GM18519 (cell line): Measurements from ENCODE around the gene B3GAT2.

ENCODE experiments used
- ATAC-seq: cut with Tn5 transposase; IDR thresholded peaks from one replicate; pipeline ENCODE4 v1.9.1; 2021; ENCODE audit warnings: mild to moderate bottlenecking, moderate library complexity; ENCODE audit not compliant: unreplicated experiment, low FRiP score

The B3GAT2 gene

GRCh38 chr6:70846207-70846835, 110.5 kb downstream of the B3GAT2 start:
- no peak for ATAC-seq

DNA sequence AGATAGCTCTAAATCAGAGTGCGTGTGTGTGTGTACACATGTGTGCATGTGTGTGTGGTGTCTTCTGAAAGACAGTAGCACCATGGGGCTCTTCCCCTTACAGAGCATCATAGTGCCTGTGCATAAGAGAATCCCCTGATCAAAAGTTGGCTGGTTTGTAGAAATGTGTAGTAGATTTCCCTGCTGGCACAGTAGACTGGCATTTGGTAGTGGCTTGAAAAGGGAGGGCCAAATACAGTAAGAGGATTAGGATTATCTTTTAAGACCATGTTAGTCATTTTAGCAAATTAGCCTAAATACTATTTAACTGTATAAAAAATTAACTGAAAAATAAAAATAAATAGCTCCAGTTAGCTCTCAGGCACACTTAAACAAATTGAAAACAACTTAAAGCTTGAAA, 112.6 kb downstream of the B3GAT2 start:
- no peak for ATAC-seq

DNA sequence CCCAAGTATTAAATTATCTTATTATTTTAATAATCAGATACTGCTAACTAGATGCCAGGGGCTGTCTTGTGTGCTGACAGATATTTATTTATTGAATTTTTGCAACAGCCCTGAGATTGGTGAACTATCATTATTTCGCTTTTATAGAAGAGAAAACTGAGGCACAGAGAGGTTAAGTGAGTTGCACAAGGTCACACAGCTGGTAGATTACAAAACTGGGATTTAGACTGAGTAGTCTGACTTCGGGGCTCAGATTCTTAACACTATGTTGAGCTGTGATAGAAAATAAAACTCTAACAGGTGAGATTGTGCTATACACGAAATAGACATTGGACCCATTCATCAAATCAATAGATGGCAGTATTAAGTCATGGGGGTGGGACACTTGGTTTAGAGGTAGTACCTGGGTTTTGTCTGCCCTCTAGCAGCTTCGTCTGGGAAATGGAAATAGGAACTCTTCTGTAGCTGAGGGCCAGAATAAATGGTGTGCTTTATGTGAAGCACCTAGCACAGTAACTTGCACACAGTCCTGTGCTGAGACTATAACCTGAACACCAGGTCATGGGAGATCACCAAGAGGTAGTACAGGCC, 113.4 kb downstream of the B3GAT2 start:
- ATAC-seq: no peak

- ATAC-seq: no peak
Observed at GRCh38 chr6:70842541-70842940, 114.3 kb downstream of the B3GAT2 start.

- ATAC-seq: no peak
Observed at GRCh38 chr6:70841112-70841511, 115.7 kb downstream of the B3GAT2 start.

- ATAC-seq: no peak
Observed at GRCh38 chr6:70839286-70840266, 117.3 kb downstream of the B3GAT2 start.

DNA sequence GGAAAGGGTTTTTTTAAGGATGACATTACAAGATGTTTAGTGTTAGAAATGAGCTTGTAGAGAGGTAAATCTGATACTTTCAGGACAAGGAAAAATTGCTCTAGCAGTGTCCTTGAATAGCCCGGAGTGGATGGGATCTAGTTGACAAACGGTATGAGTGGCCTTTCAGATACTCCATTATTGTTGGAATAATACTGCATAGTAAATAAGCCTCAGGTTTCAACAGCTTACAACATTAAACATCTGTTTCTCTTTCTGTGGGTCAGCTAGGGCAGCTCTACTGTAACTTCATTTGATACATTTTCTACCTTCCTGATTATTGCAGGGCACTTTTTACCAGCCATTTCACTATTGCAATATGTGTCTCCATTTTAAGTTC, 118.0 kb downstream of the B3GAT2 start:
- no peak for ATAC-seq

- ATAC-seq: no peak
Observed at GRCh38 chr6:70834520-70834919, 122.3 kb downstream of the B3GAT2 start.

DNA sequence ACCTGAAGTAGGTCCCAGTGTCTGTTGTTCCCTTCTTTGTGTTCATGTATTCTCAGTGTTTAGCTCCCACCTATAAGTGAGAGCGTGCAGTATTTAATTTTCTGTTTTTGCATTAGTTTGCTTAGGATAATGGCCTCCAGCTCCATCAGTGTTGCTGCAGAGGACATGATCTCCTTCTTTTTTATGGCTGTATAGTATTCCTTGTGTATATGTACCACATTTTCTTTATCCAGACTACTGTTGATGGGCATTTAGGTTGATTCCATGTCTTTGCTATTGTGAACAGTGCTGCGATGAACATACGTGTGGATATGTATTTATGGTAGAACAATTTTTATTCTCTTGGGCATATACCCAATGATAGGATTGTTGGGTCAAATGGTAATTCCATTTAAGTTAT, 125.4 kb downstream of the B3GAT2 start:
- ATAC-seq: no peak

- no peak for ATAC-seq
Observed at GRCh38 chr6:70823651-70824050, 133.2 kb downstream of the B3GAT2 start.

- ATAC-seq: no peak
Observed at GRCh38 chr6:70821751-70822150, 135.1 kb downstream of the B3GAT2 start.

DNA sequence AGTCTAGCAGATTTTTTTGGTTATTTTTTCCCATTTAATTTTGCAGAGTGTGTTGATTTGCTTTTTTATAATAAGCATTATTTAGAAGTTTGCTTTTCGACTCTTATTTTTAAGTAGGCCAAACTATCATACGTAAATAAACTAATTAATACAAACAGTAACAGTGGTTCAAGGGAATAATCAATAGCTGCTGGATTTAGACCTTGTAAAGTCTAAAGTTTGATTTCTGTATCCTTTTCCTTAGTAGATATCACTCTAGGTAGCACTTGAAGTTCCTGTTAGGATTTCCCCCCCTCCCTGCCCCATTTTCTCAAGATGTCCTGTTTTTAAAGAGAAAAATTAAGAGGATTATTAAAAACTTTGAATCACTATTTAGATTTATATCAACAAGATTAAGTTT, 136.1 kb downstream of the B3GAT2 start:
- no peak for ATAC-seq

DNA sequence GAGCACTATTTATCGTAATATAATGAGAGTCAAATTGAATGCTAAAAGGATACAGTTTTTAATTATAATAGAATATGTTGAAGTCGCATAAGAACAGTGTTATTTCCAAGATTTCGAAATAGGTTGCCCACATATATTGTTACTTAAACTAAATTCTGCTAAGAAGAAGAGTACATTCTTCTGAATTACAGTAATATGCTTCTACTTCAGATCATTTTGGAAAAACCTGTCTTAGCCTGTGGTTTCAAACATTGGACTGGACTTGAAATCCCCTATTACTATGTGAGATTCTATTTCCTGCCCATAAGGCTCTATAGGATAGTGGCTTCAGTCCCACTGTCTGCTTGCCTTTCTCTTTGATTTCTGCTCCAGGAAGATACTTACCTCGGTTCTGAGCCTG, 137.2 kb downstream of the B3GAT2 start:
- ATAC-seq: no peak

DNA sequence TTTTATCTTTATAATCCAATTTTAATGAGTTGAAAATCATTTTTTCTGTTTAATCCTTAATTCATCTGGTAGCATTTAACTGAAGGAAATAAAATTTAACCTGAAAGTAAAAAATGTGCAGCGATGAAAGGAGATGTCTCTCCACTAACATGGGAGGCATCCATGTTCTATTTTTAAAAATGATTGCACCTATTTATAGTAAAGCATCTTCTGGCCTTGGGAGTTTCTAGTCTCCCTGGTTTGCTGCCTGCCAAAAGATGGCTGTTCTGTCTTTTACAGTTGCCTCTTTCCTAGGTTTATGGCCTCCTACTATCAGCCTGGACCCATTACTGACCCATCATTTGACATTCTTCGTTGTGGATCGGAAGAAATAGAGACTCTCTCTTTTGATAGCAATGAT, 143.0 kb downstream of the B3GAT2 start:
- ATAC-seq: no peak

GRCh38 chr6:70811788-70812187, 145.1 kb downstream of the B3GAT2 start:
- ATAC-seq: no peak
